GM19043 (cell line): ENCODE results near the gene COMMD1.
"Not testable (repeated sequence)": the region's sequence is repeated elsewhere in the genome, so short reads cannot be mapped to it uniquely, and the experiment has no call there.

Experiments
- ATAC-seq: cut with Tn5 transposase; IDR thresholded peaks from one replicate; pipeline ENCODE4 v1.9.1; 2021; ENCODE audit warnings: low read depth; ENCODE audit not compliant: unreplicated experiment

The COMMD1 gene

DNA sequence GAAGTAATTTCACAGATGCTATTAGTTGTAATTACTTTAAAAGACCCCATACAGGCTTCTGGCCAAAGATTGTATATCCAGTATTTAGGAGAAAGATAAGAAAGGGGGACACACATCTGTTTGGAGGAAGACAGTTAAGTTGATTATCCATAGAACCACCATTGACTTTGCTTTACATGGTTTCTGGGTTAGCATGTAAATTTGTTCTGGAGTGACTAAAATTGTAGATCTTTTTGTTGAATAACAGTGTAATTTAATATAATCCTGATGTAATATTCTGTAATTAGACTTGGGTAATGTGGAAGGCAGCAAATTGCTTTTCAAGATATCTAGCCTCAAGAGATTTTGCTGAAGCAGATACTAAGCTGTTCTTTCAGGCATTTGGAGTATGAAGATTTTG is 17.2 kb downstream of the COMMD1 start:
- ATAC-seq, result no peak

DNA sequence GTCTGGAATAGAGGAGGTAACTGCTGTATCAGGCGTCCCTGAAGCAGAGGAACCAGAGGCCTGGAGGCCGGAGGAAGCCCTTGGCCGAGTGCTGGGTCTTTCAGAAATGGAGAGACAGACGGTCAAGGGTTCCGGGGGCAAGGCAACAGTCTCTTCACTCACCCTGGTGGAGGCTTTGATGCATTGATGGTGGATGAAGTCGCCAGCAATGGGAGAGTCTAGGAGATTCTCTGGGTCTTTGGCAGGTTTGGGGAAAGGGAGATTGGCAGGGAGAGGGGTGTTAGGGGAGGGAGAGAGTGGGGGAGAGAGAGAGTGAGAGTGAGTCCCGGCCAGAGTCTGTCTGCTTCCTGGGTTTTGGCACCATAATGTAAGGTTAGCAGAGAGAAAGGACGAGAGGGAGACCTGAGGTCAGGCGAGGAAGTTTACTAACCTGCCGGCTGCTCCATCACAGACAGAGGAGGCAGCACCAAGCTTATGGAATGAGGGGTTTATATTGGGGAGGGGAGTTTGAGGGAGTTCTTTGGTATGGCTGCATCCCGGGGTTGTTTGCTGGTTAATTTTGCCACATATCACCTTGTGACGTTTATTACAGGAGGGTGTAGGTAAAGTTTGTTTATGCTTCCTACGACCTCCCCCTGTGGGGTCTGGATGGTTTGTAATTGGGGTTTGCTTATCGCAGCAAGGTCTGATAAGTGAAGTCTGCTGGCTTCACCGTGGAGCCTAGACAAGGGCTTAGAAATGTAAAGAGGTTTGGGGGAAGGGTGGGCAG is 19.6 kb downstream of the COMMD1 start:
- ATAC-seq, result no peak

DNA sequence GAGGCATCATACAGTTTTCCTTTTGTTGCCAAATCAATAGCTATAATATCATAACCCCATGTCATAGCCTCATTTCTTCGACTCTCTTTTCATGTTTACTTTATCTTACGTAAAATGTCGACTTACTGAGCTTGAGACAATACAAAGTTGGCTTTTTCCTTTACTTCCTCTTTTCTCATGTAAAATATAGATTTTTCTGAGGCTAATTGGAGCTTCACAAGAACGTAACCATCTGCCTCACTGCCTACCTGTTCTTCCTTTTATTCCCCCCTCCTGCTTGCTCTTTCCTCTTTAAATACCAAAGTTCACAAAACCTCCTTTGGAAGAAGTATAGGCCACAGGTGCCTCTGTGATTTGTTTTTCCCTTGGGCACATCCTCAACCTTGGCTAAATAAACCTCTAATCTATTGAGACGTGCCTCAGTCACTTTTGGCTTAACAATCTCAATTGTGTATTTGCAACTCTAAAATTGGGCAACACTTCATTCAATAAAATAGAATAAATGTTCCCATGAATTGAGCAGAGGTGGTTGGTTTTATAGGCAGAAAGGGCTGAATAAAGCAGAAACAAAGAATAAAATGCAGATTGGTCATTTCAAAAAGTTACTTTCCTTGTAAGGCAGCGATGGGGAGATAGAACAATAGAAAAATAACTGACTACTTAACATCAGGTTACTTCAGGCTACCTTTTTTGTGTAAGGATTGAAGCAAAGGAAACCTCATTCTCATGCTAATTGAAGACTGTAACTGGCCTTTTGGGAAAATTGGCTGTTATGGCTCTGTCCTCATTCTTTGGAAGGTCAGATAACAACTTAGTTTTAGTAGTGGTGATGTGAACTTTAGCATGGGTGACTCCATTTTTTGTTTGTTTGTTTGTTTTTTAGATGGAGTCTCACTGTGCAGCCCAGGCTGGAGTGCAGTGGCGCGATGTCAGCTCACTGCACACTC is 21.3 kb downstream of the COMMD1 start:
- no peak for ATAC-seq

- no peak for ATAC-seq
Observed at GRCh38 chr2:61928826-61929461, 23.5 kb downstream of the COMMD1 start.

DNA sequence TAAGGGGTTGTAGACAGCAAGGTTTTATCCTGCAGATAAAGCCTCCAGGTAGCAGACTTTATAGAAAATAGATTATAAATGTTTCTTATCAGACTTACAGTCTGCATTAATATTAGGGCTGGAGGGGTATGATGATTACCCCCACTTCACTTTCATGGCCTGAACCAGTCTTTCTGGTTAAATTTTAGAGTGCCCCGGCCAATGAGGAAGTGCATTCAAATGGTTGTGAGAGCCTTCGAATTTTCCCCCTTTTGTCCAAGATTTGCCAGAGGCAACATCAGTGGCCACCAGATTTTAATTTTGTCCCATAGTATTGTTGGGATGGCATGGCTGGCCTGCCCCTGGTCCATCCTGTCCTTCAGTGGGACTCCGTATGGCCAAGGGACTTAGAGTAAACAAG is 31.6 kb downstream of the COMMD1 start:
- no peak for ATAC-seq

DNA sequence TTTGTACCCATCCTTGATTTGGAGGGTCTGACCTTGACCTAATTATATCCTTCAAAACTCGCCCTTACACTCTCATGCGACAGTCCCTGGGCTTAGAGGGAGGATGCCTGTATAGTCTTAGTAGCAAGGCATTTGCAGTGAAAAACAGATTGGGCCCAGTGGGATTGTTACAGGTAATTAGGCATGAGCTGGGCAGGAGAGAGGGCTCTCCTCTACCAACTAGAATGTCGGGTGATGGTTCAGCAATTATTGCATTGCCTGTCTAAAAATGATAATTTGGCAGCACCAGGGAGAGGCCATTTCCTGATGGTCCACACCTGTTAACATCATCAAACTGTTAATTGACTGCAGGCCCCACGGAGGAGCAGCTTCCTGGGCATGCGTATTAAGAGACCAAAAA is 32.4 kb downstream of the COMMD1 start:
- ATAC-seq, result no peak

DNA sequence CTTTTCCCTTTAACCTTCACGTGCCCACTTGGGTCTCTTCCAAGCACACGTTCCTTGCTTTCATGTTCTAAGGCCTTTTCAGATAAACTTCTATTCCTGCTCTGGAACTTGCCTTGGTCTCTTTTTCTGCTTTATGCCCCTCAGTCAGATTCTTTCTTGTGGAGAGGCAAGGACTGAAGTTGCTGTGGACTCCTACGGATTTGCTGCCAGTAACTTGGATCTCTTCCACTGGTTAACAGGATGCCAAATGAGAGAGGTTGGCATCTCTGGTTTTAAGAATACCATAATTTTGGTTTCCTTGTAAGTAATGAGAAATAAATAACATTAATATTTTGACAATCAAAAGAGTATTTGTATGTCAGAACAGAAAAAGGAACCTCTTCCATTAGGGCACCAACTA is 33.0 kb downstream of the COMMD1 start:
- ATAC-seq, result no peak

- no peak for ATAC-seq
Observed at GRCh38 chr2:61943251-61943650, 37.8 kb downstream of the COMMD1 start.

GRCh38 chr2:61946666-61947065 is 41.2 kb downstream of the COMMD1 start:
- no peak for ATAC-seq

DNA sequence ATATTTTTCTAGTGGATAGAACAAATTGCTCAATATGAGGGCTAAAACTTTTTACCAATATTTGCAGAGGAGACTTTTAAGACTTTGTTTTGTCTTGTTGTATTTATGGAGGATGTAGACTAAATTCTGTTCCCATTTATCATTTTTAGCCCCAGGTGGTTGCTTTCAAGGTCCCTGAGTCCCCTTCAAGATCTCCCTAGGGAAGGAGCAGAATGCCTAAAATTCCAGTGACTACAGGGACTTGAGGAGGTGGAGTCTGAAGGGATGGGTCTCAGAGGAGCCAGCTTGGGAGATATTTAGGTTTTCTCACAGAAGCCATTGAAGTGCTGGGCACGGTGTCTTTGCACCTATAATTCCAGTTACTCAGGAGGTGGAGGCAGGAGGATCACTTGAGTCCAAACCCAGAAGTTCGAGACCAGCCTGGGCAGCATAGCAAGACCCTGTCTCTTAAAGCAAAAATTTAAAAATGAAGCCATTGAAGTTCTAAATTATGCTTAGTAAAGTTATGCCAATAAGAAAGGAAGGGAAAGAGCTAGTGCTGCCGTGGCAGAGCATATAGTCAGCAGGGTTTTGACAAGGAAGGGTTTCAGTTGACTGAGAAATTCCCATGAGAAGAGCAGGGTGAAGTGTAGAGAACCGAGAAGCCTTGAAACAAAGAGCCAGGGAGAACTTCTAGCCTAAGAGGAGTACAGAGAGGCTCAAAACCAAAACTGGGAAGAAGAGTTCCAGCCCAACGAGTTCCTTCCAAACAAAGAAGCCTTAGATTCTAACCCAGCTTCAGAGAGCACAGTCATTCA is 43.4 kb downstream of the COMMD1 start:
- no peak for ATAC-seq

- no peak for ATAC-seq
Observed at GRCh38 chr2:61949458-61949713, 43.9 kb downstream of the COMMD1 start.

GRCh38 chr2:61949714-61950560 is 44.5 kb downstream of the COMMD1 start:
- no peak for ATAC-seq

DNA sequence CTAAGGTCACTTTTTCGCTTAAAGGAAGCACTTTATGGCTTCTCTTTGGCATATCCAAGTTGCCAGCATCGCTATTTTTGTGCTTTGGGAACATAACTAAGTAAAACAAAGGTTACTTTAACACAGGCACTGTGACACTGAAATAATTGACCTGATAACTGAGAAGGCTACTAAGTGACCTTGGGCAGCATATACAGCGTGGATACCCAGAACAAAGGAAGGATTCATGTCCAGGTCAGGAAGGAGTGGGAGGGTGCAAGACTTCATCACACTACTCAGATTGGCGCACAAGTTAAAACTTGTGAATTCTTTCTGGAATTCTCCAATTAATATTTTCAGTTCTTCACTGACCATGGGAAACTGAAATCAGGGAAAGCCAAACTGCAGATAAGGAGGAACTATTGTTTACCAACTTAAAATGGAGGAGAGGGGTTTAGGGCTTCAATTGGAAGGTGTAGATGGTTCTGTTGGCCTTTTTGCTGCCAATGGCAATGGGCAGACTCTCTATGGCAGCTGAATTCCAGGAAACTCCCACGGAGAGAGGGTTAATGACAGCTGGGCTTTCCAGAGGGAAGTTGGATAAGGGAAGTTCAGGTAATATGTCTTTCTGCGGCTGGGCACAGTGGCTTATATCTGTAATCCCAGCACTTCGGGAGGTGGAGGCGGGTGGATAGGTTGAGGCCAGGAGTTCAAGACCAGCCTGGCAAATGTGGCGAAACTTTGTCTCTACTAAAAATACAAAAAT is 45.3 kb downstream of the COMMD1 start:
- ATAC-seq, result no peak

GRCh38 chr2:61951881-61952280 is 46.4 kb downstream of the COMMD1 start:
- no peak for ATAC-seq

- no peak for ATAC-seq
Observed at GRCh38 chr2:61952288-61952687, 46.8 kb downstream of the COMMD1 start.

- ATAC-seq, result not testable (repeated sequence)
Observed at GRCh38 chr2:61954856-61955255, 49.4 kb downstream of the COMMD1 start.

GRCh38 chr2:61959381-61960293 is 54.2 kb downstream of the COMMD1 start:
- ATAC-seq, result no peak

DNA sequence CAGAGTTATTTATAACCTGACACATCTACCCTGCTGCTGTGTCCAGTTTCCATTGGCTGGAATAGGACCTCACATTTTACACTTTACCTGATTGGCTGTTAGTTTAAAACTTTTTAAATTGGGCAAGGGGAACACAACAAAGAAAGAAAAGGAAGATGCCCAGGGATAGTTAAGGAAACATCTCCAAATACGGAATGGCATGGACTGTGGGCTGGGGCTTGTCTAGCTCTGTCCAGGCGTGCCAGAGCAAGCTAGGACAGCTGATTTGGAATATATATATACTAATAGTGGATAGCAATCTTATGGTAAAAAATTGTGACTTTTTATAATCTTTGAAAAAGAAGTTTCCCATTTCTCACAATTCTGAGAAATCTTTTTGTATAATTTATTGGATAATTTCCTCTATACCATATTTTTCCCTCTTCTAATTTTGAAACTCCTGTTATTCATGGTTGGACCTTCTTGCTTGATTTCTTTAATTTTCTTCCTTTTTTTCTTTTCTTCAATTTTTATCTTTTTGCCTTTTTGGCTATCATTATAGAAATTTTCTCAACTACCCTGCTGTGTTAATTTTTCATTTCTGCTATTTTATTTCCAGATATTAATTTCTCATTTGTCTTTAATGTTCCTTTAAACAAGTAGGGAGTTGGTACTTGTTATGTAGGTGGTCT is 55.9 kb downstream of the COMMD1 start:
- no peak for ATAC-seq
